H54 (cell line): ENCODE data around the gene BDKRB2.

Source experiments
- DNase-seq: peaks from one replicate; pipeline ENCODE4 v3.0.0; 2011; ENCODE audit warnings: low spot score, mixed read lengths; ENCODE audit not compliant: insufficient read length
- FAIRE-seq: peaks from 3 replicates; lab custom pipeline; 2011; peaks lifted over from hg19 to GRCh38; lab: Jason Lieb, UNC
- POLR2A ChIP-seq: IDR thresholded peaks from 2 replicates; pipeline ENCODE4 v1.6.1; 2011; ENCODE audit warnings: low read depth, mild to moderate bottlenecking, low read length

Gene BDKRB2

DNA sequence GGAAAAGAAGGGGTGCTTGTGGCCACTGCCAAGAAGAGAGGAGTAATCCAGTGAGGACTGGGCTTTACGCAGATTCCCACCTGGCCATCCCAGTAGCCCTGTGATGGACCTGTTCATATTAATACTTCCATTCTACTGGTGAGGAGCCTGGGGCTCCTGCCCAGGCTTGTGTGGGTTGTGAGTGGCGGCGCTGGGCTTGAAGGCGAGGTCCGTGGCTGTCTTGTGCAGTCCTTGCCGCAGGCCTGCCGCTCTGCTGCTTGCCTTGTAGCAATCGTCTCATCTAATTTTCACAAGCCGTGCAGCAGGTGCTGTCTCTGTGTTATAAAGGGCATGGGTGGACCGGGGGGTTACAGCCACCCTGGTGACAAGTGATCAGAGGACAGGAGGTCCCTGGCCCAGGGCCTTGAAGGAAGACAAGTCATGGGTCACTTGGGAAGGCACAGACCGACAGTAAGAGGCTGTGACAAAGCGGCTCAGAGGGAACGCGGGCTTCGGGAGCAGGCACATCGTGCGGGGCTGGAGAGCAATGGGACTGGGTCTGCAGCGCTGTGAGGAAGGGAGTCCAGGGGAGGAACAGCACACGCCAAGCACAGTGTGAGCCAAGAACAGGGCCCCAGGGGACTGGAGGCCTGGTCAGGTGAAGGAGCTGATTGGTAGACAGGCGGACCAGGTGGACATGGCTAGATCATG lies 7.3 kb upstream of the BDKRB2 start:
- DNase-seq (no peak), FAIRE-seq (no peak)
- TF ChIP-seq POLR2A: no peak

DNA sequence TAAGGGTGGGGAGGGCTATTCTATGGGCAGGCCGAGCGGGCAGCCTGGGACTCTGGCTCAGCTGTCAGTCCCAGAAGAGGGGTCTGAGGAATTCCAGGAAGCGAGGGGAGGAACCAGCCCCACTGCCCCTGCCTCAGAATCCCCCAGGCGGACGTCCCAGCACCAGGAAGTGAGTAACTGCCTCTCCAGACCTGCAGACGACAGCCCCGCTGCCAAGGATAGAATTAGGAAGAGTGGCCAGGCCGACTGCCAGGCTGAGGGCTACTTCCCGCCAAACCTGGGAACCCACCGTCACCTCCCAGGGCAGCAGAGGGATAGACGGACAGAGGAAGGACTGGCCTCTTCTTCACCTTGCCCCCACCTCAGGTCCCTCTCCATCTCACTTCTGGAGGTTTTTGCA lies 6.7 kb upstream of the BDKRB2 start:
- FAIRE-seq (no peak), DNase-seq (no peak)
- no peak for TF ChIP-seq POLR2A

- no peak for TF ChIP-seq POLR2A
- FAIRE-seq: no peak
- DNase-seq: peak; percentile 21
Measured at GRCh38 chr14:96198430-96199130, 6.1 kb upstream of the BDKRB2 start.

DNA sequence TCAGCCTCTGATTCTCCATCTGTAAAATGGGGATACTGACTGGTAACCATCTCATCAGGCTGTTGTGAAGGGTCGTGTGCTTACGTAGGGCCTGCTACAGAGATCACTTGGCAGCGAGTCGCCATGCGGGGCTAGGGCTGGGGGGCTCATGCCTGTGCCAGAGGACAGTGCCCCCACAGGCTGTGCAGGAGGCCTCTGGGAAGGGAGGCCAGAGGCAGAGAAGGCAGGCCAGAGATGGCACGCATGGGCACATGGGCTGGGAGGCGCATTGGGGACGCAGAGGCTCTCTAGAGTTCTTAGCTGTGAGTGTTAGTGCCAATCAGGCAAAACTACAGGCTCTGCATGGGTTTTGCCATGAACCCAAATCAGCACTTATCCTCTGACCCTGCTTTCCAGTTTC lies 3.5 kb upstream of the BDKRB2 start:
- DNase-seq (no peak), FAIRE-seq (no peak)

GRCh38 chr14:96201965-96202364 lies 2.7 kb upstream of the BDKRB2 start:
- TF ChIP-seq POLR2A: no peak
- no peak for DNase-seq
- no peak for FAIRE-seq

More for the DNA sequence above, 3.5 kb upstream of the BDKRB2 start:
- no peak for TF ChIP-seq POLR2A

- FAIRE-seq (peak; percentile 11), DNase-seq (no peak)
- TF ChIP-seq POLR2A: no peak
Measured at GRCh38 chr14:96202441-96203094, 2.1 kb upstream of the BDKRB2 start.

GRCh38 chr14:96203116-96203515 lies 1.5 kb upstream of the BDKRB2 start:
- DNase-seq (no peak), FAIRE-seq (no peak)
- no peak for TF ChIP-seq POLR2A

GRCh38 chr14:96203635-96204034 lies 1.0 kb upstream of the BDKRB2 start:
- peak; percentile 22 for DNase-seq
- no peak for TF ChIP-seq POLR2A
- FAIRE-seq: peak; percentile 20

DNA sequence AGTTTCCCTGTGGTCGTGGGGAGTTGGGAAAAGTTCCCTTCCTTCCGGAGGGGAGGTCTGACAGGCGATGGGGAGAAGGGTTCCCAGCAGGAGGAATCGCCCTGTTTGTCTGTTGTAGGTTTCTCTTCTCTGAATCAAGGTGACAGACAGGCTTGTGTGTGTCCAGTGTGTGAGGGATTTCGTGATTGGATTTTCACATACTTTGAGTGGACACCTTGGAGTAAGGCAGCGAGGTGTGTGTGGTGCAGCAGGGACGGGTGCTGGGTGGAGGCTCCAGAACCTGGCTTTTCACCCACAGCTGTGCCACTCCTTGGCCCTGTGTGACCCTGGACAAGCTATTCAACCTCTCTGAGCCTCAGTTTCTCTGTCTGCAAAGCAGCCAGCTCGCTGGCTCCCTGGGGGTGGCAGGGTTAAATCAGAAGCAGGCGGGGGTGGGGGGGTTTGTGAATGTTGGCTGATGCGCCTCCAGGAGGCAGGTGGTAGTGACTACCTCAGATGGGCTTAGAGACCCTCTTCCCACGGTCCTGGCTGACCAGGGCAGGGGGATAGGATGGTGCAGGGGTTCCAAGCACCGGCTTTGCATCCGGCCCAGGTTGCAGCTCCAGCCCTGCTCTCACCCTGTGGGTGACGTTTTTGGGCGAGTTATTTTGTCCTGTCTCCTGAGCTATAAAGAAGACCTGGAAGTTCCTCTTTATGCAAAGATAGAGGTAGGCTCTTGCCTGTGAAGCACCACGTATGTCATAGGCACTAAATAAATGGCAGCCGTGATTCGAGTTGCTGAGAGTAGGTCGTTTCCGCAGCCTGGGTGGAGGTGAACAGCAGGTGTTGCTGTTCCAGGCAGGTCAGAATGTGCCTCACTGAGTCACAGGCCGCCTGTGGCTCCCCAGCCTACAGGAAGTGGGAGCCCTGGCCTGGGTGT lies 679 bp downstream of the BDKRB2 start:
- no peak for TF ChIP-seq POLR2A
- FAIRE-seq (peak; percentile 15), DNase-seq (peak; percentile 36)

GRCh38 chr14:96205978-96206360 lies 1.3 kb downstream of the BDKRB2 start:
- DNase-seq: no peak
- no peak for FAIRE-seq
- no peak for TF ChIP-seq POLR2A

GRCh38 chr14:96206461-96206860 lies 1.8 kb downstream of the BDKRB2 start:
- DNase-seq: no peak
- no peak for TF ChIP-seq POLR2A
- no peak for FAIRE-seq

GRCh38 chr14:96207686-96208085 lies 3.0 kb downstream of the BDKRB2 start:
- FAIRE-seq: no peak
- no peak for DNase-seq
- no peak for TF ChIP-seq POLR2A

GRCh38 chr14:96208739-96209138 lies 4.1 kb downstream of the BDKRB2 start:
- DNase-seq (no peak), FAIRE-seq (no peak)
- no peak for TF ChIP-seq POLR2A
